HG03575 (cell line): ENCODE measurements around the gene APCDD1L.

Experiments
- ATAC-seq: cut with Tn5 transposase; IDR thresholded peaks from one replicate; pipeline ENCODE4 v1.9.1; 2021; ENCODE audit not compliant: unreplicated experiment, insufficient number of reproducible peaks, low FRiP score; ENCODE audit errors: extremely low read depth

Gene APCDD1L

GRCh38 chr20:58496429-58496769 is 18.8 kb downstream of the APCDD1L start:
- no peak for ATAC-seq

- ATAC-seq, result no peak
Measured at GRCh38 chr20:58495623-58496428, 19.4 kb downstream of the APCDD1L start.

- ATAC-seq, result no peak
Measured at GRCh38 chr20:58494923-58495622, 20.1 kb downstream of the APCDD1L start.

GRCh38 chr20:58492795-58493524 is 22.2 kb downstream of the APCDD1L start:
- no peak for ATAC-seq

GRCh38 chr20:58492074-58492718 is 23.0 kb downstream of the APCDD1L start:
- ATAC-seq, result no peak

- no peak for ATAC-seq
Measured at GRCh38 chr20:58486207-58486606, 29.0 kb downstream of the APCDD1L start.

GRCh38 chr20:58485393-58485792 is 29.8 kb downstream of the APCDD1L start:
- no peak for ATAC-seq

GRCh38 chr20:58483470-58483869 is 31.7 kb downstream of the APCDD1L start:
- ATAC-seq, result no peak

GRCh38 chr20:58483051-58483450 is 32.1 kb downstream of the APCDD1L start:
- ATAC-seq, result no peak

- ATAC-seq, result no peak
Measured at GRCh38 chr20:58482416-58482815, 32.8 kb downstream of the APCDD1L start.

- no peak for ATAC-seq
Measured at GRCh38 chr20:58481481-58482021, 33.6 kb downstream of the APCDD1L start.

- ATAC-seq, result no peak
Measured at GRCh38 chr20:58480551-58481336, 34.5 kb downstream of the APCDD1L start.

GRCh38 chr20:58479726-58480440 is 35.3 kb downstream of the APCDD1L start:
- ATAC-seq, result no peak

GRCh38 chr20:58478141-58478805 is 36.9 kb downstream of the APCDD1L start:
- ATAC-seq, result no peak

GRCh38 chr20:58475466-58475865 is 39.7 kb downstream of the APCDD1L start:
- ATAC-seq, result no peak

- no peak for ATAC-seq
Measured at GRCh38 chr20:58473453-58474425, 41.5 kb downstream of the APCDD1L start.
